HEK293 (cell line): Measurements from ENCODE around the gene MTHFD1L.

ENCODE experiments used
- CTCF ChIA-PET: fragments of 350-600 bp; formaldehyde crosslinking; extraction: SDS; loops from one replicate; lab custom pipeline; 2021; ENCODE audit warnings: antibody characterized with exemption; lab: Yijun Ruan, JAX
- POLR2A ChIA-PET: fragments of 300-600 bp; formaldehyde crosslinking; extraction: SDS; loops from one replicate; lab custom pipeline; 2020; ENCODE audit warnings: antibody characterized with exemption, inconsistent platforms; lab: Yijun Ruan, JAX
- H3K27ac ChIP-seq: fragments of 200-500 bp; sonication (Bioruptor generic); 2 replicates; pipeline ENCODE4 v1.5.1; 2014; ENCODE audit warnings: low read depth, low read length, control low read depth, inconsistent platforms; ENCODE audit errors: extremely low read depth
- H3K36me3 ChIP-seq, 2 experiments: fragments of 200-500 bp in 1 of 2; sonication (Bioruptor generic) in 1 of 2; 1 replicate in 1 of 2; 2 replicates in 1 of 2; pipeline ENCODE4 v1.5.1; 2014 to 2017; ENCODE audit warnings: inconsistent platforms in 2 of 2, low read length in 2 of 2; ENCODE audit not compliant: control insufficient read depth in 2 of 2, insufficient read depth in 1 of 2
- H3K4me1 ChIP-seq: fragments of 200-500 bp; sonication (Bioruptor generic); 2 replicates; pipeline ENCODE4 v1.5.1; 2014; ENCODE audit warnings: mild to moderate bottlenecking, low read length, inconsistent platforms; ENCODE audit not compliant: control insufficient read depth, insufficient read depth
- H3K4me3 ChIP-seq: 2 replicates; pipeline ENCODE4 v1.5.1; 2011; ENCODE audit warnings: low read depth, mild to moderate bottlenecking, control low read depth, low read length, moderate library complexity
- H3K9me3 ChIP-seq: fragments of 200-500 bp; sonication (Bioruptor generic); 2 replicates; pipeline ENCODE4 v1.5.1; 2014; ENCODE audit warnings: low read depth, low read length, inconsistent platforms; ENCODE audit not compliant: control insufficient read depth, insufficient read depth
- BCL11B ChIP-seq: fragments of 450-650 bp; formaldehyde crosslinking; IDR thresholded peaks from 2 replicates; pipeline ENCODE4 v1.5.1; 2016; ENCODE audit warnings: low read depth, missing biosample characterization, missing genetic modification characterization
- SCRT1 ChIP-seq: fragments of 450-650 bp; formaldehyde crosslinking; IDR thresholded peaks from 2 replicates; pipeline ENCODE4 v1.5.1; 2016; ENCODE audit warnings: missing biosample characterization, missing genetic modification characterization, borderline replicate concordance
- ZBTB44 ChIP-seq: fragments of 450-650 bp; IDR thresholded peaks from 2 replicates; pipeline ENCODE4 v1.5.1; 2018; ENCODE audit warnings: missing biosample characterization, mild to moderate bottlenecking, missing genetic modification characterization
- ZBTB49 ChIP-seq: fragments of 450-650 bp; formaldehyde crosslinking; IDR thresholded peaks from 2 replicates; pipeline ENCODE4 v1.5.1; 2016; ENCODE audit warnings: missing biosample characterization, missing genetic modification characterization, low read depth
- ZNF10 ChIP-seq: fragments of 450-650 bp; formaldehyde crosslinking; IDR thresholded peaks from 2 replicates; pipeline ENCODE4 v1.5.1; 2017; ENCODE audit warnings: missing biosample characterization, missing genetic modification characterization
- ZNF121 ChIP-seq: fragments of 450-650 bp; formaldehyde crosslinking; IDR thresholded peaks from 2 replicates; pipeline ENCODE4 v1.5.1; 2016; ENCODE audit warnings: missing biosample characterization, missing genetic modification characterization
- ZNF19 ChIP-seq: fragments of 450-650 bp; formaldehyde crosslinking; IDR thresholded peaks from 2 replicates; pipeline ENCODE4; 2016; ENCODE audit warnings: missing biosample characterization, missing genetic modification characterization, low read depth
- ZNF202 ChIP-seq: fragments of 450-650 bp; formaldehyde crosslinking; IDR thresholded peaks from 2 replicates; pipeline ENCODE4 v1.5.1; 2016; ENCODE audit warnings: missing biosample characterization, missing genetic modification characterization, borderline replicate concordance
- ZNF211 ChIP-seq: fragments of 450-650 bp; formaldehyde crosslinking; IDR thresholded peaks from 2 replicates; pipeline ENCODE4 v1.5.1; 2016; ENCODE audit warnings: low read depth, missing biosample characterization, missing genetic modification characterization
- ZNF214 ChIP-seq: fragments of 450-650 bp; formaldehyde crosslinking; IDR thresholded peaks from 2 replicates; pipeline ENCODE4 v1.5.1; 2017; ENCODE audit warnings: missing biosample characterization, mild to moderate bottlenecking, missing genetic modification characterization, borderline replicate concordance
- ZNF239 ChIP-seq: fragments of 450-650 bp; formaldehyde crosslinking; IDR thresholded peaks from 2 replicates; pipeline ENCODE4 v1.5.1; 2016; ENCODE audit warnings: missing biosample characterization, missing genetic modification characterization
- ZNF248 ChIP-seq: fragments of 450-650 bp; formaldehyde crosslinking; IDR thresholded peaks from 2 replicates; pipeline ENCODE4 v1.5.1; 2017; ENCODE audit warnings: missing biosample characterization, missing genetic modification characterization
- ZNF280D ChIP-seq: fragments of 450-650 bp; formaldehyde crosslinking; IDR thresholded peaks from 2 replicates; pipeline ENCODE4 v1.5.1; 2016; ENCODE audit warnings: missing biosample characterization, missing genetic modification characterization
- ZNF350 ChIP-seq: fragments of 450-650 bp; formaldehyde crosslinking; IDR thresholded peaks from 2 replicates; pipeline ENCODE4 v1.5.0; 2017; ENCODE audit warnings: missing biosample characterization, mild to moderate bottlenecking, missing genetic modification characterization
- ZNF610 ChIP-seq: fragments of 450-650 bp; formaldehyde crosslinking; IDR thresholded peaks from 2 replicates; pipeline ENCODE4 v1.5.1; 2016; ENCODE audit warnings: missing biosample characterization, missing genetic modification characterization, borderline replicate concordance
- ZNF626 ChIP-seq: fragments of 450-650 bp; sonication (Bioruptor Pico); formaldehyde crosslinking; IDR thresholded peaks from 2 replicates; pipeline ENCODE4 v1.5.1; 2018; ENCODE audit warnings: missing biosample characterization, missing genetic modification characterization, inconsistent platforms
- ZNF629 ChIP-seq: fragments of 450-650 bp; formaldehyde crosslinking; IDR thresholded peaks from 2 replicates; pipeline ENCODE4 v1.5.1; 2017; ENCODE audit warnings: missing biosample characterization, missing genetic modification characterization
- ZNF776 ChIP-seq: fragments of 450-650 bp; formaldehyde crosslinking; IDR thresholded peaks from 2 replicates; pipeline ENCODE4 v1.5.0; 2017; ENCODE audit warnings: missing biosample characterization, missing genetic modification characterization, borderline replicate concordance
- ZSCAN18 ChIP-seq: fragments of 450-650 bp; formaldehyde crosslinking; IDR thresholded peaks from 2 replicates; pipeline ENCODE4 v1.5.1; 2016; ENCODE audit warnings: missing biosample characterization, missing genetic modification characterization

MTHFD1L gene

GRCh38 chr6:150925976-150926375, 60.5 kb downstream of the MTHFD1L start:
- no peaks in the 10 kb centered on the region for H3K9me3 ChIP-seq
- H3K4me1 ChIP-seq = no peaks in the 10 kb centered on the region
- no peak overlapping the region for H3K27ac ChIP-seq
- ChIA-PET CTCF (interaction anchor here (0.6 to 0.7 kb wide), 3 partner anchors 11 to 43 kb away, joined by 3 to 4 read pairs (median 3); no protein-coding TSS in a partner anchor), POLR2A (no interaction called here)
- H3K4me3 ChIP-seq = no peak overlapping the region
- peaks cover 7 to 28% of the 10 kb centered on the region in 2 experiments; a peak in 2 of 3 replicates for H3K36me3 ChIP-seq
- TF ChIP-seq ZNF214 (no peak), ZNF280D (no peak), ZNF10 (tag by site-specific recombination) (no peak), ZNF121 (tag by site-specific recombination) (no peak), BCL11B (tag by site-specific recombination) (no peak), ZNF350 (tag by site-specific recombination) (no peak), ZNF776 (tag by site-specific recombination) (no peak), ZNF629 (tag by site-specific recombination) (no peak), SCRT1 (tag by site-specific recombination) (no peak), ZNF211 (no peak), ZBTB44 (tag by site-specific recombination) (no peak), ZNF248 (tag by site-specific recombination) (no peak), ZNF19 (tag by site-specific recombination) (no peak), ZNF239 (no peak), ZNF610 (tag by site-specific recombination) (no peak), ZBTB49 (no peak), ZSCAN18 (no peak), ZNF626 (tag by site-specific recombination) (no peak), ZNF202 (tag by site-specific recombination) (no peak)
- TF ChIP-seq, all 188 proteins: peak for 0
